Measurements from ENCODE around the gene AK3. TPM values are rescaled to one million over a fixed set of nuclear protein-coding genes. Genes with fewer than 3 reads are reported as not detected.

Gene AK3
- total RNA-seq, 1 donor from 2014 or later = 59.0 TPM

DNA sequence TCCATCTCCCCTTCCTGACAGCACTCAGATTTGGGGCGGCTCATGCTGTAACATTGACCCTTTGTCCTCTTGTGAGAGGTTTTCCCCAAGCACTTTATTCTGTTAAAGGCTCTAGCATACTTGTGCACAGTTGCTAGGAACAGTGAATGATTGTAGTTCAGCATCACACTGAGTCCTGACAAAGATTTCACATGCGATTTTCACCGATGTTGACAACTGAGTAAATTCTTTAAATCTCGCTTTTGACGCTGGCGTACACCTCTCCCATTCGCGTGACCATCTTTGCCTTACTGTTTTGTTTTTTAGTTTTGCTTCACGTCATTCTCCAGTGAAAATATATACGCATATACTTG, 60.9 kb downstream of the AK3 start:
- Mint-ChIP-seq H3K27ac (ENCODE audit: unreplicated experiment) (no peak overlapping the region), H3K27me3 (ENCODE audit: low read depth) (no peaks in the 10 kb centered on the region), H3K9me3 (no peaks in the 10 kb centered on the region), H3K36me3 (ENCODE audit: low read depth) (peaks cover 3% of the 10 kb centered on the region), H3K4me3 (no peak overlapping the region), H3K4me1 (no peaks in the 10 kb centered on the region)
- no peak for DNase-seq (ENCODE audit: low read depth, low spot score)
- TF ChIP-seq, protein P1, sequence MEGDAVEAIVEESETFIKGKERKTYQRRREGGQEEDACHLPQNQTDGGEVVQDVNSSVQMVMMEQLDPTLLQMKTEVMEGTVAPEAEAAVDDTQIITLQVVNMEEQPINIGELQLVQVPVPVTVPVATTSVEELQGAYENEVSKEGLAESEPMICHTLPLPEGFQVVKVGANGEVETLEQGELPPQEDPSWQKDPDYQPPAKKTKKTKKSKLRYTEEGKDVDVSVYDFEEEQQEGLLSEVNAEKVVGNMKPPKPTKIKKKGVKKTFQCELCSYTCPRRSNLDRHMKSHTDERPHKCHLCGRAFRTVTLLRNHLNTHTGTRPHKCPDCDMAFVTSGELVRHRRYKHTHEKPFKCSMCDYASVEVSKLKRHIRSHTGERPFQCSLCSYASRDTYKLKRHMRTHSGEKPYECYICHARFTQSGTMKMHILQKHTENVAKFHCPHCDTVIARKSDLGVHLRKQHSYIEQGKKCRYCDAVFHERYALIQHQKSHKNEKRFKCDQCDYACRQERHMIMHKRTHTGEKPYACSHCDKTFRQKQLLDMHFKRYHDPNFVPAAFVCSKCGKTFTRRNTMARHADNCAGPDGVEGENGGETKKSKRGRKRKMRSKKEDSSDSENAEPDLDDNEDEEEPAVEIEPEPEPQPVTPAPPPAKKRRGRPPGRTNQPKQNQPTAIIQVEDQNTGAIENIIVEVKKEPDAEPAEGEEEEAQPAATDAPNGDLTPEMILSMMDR (conservative IDR thresholded peaks at IDR 0.05) = no peak

DNA sequence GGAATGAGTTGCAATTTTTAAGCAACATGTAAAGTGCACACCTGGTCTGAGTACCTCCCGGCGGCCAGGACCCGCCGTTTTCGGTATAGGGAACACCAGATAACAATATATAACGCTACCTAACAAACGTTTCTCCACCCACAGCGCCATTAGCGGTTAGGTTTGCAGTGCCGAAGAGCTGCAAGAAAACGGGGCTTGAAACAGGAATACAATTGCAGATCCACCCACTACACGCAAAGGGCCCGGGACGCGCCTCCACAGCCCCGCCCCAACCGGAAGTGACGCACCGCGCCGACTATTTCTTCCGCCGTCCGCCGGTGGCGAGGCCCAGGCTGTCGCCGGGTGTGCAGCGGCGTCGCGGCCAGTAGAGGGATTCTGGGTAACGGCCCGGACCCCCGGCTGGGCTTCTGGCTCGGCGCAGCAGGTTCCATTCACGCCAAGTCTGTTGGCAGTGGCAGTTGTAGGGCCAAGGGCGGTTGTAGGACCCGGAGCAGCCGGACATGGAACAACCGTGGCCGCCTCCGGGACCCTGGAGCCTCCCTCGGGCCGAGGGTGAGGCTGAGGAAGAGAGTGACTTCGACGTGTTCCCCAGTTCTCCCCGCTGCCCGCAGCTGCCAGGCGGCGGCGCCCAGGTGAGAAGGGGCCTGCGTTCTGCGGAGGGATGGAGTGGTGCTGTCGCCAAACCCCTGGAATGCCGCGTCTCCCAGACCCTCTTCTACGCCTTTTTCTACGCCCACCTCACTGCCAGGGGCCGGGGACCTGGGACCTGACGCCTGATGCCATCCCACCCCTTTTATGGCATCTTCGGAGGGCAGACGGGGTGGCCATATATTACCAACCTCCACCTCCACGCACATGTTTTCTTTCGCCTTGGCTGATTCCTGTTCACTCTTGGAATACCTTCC, 61.5 kb downstream of the AK3 start, which contains the start of gene CDC37L1:
Gene CDC37L1, plus strand, starts transcription at position 302 of the 905 bp plus-strand sequence. Its CDS starts 199 bp downstream, at position 501.
- H3K27me3 Mint-ChIP-seq (ENCODE audit: low read depth) = no peaks in the 10 kb centered on the region
- H3K36me3 Mint-ChIP-seq (ENCODE audit: low read depth) = peaks cover 3% of the 10 kb centered on the region
- TF ChIP-seq, protein P1 (conservative IDR thresholded peaks at IDR 0.05) = peak; percentile 78

DNA sequence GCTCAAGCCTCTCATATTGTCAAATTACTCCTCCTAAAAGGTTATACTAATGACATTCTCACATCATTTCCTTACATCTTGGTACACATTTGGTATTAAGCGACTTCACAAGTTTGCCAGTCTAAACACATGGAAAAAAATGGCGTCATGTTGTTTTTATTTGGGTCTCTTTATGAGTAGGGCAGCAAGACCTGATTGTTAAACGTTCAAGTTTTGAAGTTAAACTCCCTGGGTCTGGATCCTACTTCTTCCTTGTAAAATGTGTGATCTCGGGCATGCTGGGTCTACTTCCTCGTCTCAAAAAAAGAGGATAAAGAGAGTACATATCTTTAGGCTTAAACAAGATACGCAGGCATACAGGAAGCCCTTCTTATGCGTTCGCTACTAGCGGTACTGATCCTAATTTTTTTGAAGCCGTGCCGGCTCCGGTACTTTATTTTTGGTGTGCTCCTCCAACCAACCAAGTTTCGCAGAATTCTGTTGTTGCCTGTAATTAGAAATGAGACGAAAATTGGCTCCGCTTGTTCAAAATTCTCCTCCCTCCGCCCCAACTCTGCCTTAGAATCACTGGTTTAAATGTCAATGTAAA, 62.2 kb downstream of the AK3 start:
- Mint-ChIP-seq H3K36me3 (ENCODE audit: low read depth) (peaks cover 3% of the 10 kb centered on the region), H3K9me3 (no peaks in the 10 kb centered on the region), H3K27me3 (ENCODE audit: low read depth) (no peaks in the 10 kb centered on the region), H3K27ac (ENCODE audit: unreplicated experiment) (no peak overlapping the region), H3K4me1 (no peaks in the 10 kb centered on the region), H3K4me3 (no peak overlapping the region)
- TF ChIP-seq, protein P1 (conservative IDR thresholded peaks at IDR 0.05) = no peak
- no peak for DNase-seq (ENCODE audit: low read depth, low spot score)

More for the DNA sequence above, 61.5 kb downstream of the AK3 start, which contains the start of gene CDC37L1:
- Mint-ChIP-seq H3K4me3 (no peak within 1 kb of the TSS), H3K9me3 (no peaks in the 10 kb centered on the region), H3K4me1 (no peaks in the 10 kb centered on the region), H3K27ac (ENCODE audit: unreplicated experiment) (no peak within 1 kb of the TSS)
- peak; percentile 97 for DNase-seq (ENCODE audit: low read depth, low spot score)

DNA sequence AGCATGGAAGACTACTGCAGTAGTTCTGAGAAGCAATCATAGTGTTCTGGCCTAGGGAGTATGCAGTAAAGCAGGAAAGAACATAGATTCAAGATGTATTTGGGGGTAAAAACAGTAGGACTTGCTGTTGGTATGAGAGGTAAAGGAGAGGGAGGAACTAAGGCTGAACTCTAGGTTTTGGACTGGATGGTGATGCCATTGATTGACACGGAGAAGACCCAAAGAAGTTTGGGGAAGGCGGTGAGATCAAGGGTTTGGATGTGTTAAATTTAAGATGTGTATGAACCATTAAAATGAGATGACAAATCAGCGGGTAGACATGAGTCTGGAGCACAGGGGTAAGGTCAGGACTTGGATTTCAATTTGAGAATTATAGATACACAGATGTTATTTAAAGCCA, 63.6 kb downstream of the AK3 start:
- H3K4me3 Mint-ChIP-seq = no peak overlapping the region

DNA sequence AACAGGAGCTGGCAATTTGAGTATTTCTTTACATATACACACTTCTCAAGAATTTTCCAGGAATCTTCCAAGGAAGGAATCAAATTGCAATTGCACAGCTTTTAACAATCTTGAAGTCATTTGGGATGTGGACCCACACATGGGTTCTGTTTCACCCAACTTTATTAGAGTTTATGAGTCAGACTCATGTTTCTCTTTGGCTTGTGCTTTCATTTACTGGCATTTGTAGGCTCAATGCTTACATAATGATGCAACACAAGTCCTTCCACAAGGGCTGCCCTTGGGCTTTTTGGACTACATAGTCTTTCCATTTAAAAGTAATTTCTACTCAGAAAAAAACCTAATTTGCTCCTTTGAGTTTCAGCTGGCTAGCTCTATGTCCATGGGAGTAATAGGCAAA, 66.2 kb downstream of the AK3 start:
- no peaks in the 10 kb centered on the region for H3K36me3 Mint-ChIP-seq (ENCODE audit: low read depth)
- peaks cover 5% of the 10 kb centered on the region for H3K4me1 Mint-ChIP-seq
- H3K27me3 Mint-ChIP-seq (ENCODE audit: low read depth) = no peaks in the 10 kb centered on the region
- no peak for DNase-seq (ENCODE audit: low read depth, low spot score)
- no peaks in the 10 kb centered on the region for H3K9me3 Mint-ChIP-seq
- TF ChIP-seq, protein P1 (conservative IDR thresholded peaks at IDR 0.05) = no peak
- H3K4me3 Mint-ChIP-seq = no peak overlapping the region
- no peak overlapping the region for H3K27ac Mint-ChIP-seq (ENCODE audit: unreplicated experiment)

More for the DNA sequence above, 63.6 kb downstream of the AK3 start:
- no peak overlapping the region for H3K27ac Mint-ChIP-seq (ENCODE audit: unreplicated experiment)
- no peaks in the 10 kb centered on the region for H3K36me3 Mint-ChIP-seq (ENCODE audit: low read depth)
- H3K4me1 Mint-ChIP-seq = no peaks in the 10 kb centered on the region
- no peak for DNase-seq (ENCODE audit: low read depth, low spot score)
- no peaks in the 10 kb centered on the region for H3K9me3 Mint-ChIP-seq
- H3K27me3 Mint-ChIP-seq (ENCODE audit: low read depth) = no peaks in the 10 kb centered on the region
- TF ChIP-seq, protein P1 (conservative IDR thresholded peaks at IDR 0.05) = no peak

All from neural crest cell (in vitro differentiated cells).